SH-SY5Y (cell line): ENCODE measurements around the gene SPPL2C.

Source experiments
- GATA2 ChIP-seq: IDR thresholded peaks from 2 replicates; pipeline ENCODE4 v1.6.1; 2011; ENCODE audit warnings: mild to moderate bottlenecking, low read depth, low read length
- GATA3 ChIP-seq: IDR thresholded peaks from 2 replicates; pipeline ENCODE4 v1.6.1; 2011; ENCODE audit warnings: low read depth, mild to moderate bottlenecking, low read length, moderate library complexity

DNA sequence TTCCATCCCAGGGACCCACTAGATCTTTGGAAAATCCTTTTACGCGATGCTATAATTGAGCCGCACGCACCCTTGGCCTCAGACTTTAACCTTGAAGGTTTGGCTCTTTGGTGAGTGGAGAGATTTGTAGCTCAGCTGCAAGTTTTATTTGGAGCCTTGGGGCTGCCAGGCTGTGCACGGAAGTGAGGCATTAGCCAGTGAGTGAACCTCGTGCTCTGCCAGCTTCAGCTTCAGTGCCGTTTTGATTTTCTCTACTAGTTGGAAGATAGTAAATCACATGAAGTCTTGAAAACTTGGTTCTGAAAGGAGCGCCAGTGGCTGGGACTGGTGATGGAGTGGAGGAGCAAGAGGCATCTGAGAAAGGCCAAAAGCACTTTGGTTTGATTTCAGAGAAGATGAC, 43.3 kb upstream of the SPPL2C start:
- TF ChIP-seq GATA2 (no peak), GATA3 (no peak)
